LNCAP (cell line): Measurements from ENCODE around the gene MAP2K2.

Source experiments
- TF ChIP-seq, protein P1 (sequence below): fragments of 450-650 bp; IDR thresholded peaks from 2 replicates; pipeline ENCODE4 v1.5.1; 2017; ENCODE audit warnings: mild to moderate bottlenecking

Gene MAP2K2

DNA sequence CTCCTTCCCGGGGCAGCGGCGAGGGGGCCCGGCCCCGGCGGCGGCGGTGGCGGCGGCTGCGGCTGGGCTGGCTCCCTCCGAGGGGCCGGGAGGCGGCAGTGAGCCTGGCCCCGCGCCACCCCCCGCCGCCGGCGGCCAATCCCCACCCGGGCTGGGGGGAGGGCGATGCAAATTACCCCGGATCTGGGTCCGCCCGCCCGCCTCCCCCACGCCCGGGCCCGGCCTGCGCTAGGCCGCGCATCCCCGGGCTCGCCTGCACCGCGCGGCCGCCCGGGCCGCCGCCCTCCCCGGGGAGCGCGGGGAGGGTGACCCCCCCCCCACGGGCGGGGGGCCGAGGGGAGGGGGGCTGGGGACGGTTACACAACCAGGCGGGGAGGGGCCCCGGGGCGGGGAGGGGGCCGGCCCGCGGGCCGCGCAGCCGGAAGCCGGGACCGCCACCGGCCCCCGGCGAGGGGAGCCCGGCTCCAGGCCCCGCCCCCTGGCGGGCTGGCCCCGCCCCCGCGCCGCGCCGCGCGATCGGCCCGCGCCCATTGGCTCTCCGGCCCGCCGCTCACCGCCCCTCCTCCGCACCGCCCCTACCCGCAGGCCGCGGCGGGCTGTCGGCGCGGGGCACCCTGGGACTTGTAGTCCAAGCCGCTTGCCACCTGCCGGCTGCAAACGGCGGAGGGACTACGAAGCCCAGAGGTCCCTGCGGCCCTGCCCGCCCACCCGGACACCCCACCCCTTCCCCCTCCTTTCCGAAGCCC, 58.3 kb downstream of the MAP2K2 start:
- TF ChIP-seq, protein P1, sequence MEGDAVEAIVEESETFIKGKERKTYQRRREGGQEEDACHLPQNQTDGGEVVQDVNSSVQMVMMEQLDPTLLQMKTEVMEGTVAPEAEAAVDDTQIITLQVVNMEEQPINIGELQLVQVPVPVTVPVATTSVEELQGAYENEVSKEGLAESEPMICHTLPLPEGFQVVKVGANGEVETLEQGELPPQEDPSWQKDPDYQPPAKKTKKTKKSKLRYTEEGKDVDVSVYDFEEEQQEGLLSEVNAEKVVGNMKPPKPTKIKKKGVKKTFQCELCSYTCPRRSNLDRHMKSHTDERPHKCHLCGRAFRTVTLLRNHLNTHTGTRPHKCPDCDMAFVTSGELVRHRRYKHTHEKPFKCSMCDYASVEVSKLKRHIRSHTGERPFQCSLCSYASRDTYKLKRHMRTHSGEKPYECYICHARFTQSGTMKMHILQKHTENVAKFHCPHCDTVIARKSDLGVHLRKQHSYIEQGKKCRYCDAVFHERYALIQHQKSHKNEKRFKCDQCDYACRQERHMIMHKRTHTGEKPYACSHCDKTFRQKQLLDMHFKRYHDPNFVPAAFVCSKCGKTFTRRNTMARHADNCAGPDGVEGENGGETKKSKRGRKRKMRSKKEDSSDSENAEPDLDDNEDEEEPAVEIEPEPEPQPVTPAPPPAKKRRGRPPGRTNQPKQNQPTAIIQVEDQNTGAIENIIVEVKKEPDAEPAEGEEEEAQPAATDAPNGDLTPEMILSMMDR: no peak

DNA sequence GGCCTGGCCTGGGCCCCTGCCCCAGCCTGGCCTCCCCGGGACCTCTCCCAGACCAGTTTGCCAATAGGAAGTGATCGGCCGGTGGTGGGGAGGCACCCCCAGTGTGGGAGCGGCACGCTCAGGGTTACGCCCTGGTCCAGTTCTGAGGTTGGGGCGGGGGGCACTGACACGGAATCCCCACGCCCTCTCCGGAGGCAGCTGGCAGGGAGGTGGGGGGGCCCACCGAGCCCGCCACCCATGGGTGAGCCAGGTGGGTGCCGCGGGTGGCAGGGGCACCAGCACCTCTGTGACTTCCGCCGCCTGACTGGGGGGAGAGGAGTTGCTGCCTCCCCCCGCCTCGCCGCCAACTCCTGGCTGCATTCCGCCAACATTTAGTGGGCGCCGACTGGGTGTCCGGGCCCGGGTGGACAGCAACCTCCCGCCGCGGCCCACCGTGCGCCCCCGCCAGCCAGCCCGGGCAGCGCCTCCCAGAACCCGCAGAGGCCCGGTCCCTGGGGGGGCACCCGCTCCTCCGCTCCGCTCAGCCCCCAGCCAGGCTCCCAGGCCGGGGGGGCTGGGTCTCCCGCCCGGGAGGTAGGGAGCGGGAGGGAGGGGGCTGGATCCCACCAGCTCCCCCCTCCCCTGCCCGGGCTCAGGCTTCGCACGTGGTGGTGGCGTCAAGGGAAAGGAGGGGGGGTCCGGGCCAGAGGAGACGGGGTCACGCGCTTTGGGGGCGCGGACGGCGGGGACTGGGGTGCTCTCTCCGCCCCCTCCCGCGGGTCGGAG, 59.2 kb downstream of the MAP2K2 start:
- TF ChIP-seq, protein P1: no peak

DNA sequence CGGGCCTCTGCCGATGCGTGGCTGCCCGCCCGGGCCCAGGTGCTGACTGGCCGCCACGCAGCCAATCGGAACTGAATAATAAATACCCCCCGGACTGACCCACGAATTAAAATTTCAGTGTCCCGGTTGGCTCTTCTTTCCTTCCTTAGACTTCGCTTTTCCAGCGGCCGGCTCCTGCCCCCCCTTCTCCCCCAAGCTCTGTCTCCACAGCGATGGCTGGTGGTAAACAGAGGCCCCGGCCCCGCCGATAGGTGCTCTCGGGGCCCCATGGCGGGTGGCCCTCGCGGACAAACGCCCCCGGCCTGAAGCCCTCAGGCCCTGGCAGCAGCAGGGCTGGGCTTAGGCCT, 59.8 kb downstream of the MAP2K2 start:
- TF ChIP-seq, protein P1: no peak

DNA sequence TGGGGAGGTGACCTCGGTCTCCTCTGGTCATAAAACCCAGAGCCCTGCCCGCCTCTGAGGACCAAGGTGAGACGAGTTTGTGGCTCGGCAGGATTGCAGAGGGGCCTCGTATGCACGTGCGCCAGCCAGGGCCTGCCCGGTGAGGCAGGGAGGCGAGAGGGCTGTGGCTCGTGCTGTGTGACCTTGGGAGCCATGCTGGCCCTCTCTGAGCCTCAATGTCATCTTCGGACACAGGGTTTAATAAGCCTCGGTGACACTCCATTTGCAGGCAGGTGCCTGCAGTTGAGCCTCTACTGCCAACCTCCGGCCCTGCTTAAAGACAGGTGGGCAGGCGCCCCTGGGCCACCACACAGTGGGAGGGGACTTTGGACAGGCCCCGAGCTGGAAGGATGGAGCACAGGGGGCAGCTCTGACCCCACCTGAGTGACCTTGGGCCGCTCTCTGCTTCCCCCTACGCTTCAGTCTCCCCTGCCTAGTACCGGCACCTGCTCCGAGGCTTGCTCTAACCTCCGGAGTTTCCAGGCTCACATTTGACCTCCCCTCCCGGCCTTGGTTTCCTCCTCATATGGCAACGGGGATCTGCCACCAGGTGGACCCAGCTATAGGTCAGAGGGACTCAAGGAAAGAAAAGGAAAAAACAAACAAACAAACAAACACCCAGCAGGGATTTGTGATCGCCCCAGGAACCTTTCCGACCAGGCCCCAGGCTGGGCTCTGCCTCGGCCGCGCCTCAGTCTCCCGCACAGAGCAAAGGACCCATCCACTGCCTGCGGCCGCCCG, 60.4 kb downstream of the MAP2K2 start:
- TF ChIP-seq, protein P1: peak; percentile 27; the same call in 1 of the 2 replicates

DNA sequence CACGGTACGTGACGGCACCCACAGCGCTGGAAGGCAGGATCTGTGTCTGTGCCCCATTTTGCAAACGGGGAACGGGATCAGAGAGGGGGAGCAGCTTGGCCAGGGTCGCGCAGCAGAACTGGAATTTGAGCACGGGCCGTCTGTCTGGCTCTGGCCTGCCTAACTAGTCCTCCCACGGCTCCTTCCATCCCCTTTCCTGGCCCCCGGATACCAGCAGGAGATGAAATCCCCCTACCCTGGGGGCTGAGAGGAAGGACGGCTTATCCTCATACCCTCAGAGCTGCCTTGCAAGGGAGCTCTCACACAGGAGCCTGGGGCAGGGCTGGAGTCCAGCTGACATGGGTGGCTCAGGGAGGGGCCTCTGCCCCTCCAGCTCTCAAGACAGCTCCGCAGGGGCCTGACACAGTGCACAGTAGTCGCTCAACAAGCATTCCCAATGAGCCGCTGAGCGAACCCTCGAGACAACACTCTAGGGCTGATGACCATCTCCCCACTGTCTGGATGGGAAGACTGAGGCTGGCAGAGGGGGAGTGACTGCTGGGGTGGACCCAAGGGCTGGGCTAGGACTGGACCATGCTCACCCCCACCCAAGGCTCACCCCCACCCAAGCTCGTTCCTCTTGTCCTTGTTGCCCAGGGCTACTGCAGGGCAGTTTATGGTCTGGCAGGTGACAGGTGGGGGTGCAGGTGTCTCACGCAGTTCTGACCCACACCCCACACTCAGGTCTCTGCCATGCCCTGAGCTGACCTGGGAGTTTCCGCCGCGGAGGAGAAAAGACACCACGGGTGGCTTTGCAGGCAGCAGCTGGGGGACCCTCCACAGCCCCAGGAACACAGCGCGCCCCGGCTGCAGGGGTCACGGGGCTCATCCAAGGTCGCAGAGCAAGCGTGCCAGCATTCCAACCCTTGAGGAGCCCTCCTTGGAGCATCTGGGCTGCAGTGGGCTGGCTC, 61.2 kb downstream of the MAP2K2 start:
- TF ChIP-seq, protein P1: no peak

DNA sequence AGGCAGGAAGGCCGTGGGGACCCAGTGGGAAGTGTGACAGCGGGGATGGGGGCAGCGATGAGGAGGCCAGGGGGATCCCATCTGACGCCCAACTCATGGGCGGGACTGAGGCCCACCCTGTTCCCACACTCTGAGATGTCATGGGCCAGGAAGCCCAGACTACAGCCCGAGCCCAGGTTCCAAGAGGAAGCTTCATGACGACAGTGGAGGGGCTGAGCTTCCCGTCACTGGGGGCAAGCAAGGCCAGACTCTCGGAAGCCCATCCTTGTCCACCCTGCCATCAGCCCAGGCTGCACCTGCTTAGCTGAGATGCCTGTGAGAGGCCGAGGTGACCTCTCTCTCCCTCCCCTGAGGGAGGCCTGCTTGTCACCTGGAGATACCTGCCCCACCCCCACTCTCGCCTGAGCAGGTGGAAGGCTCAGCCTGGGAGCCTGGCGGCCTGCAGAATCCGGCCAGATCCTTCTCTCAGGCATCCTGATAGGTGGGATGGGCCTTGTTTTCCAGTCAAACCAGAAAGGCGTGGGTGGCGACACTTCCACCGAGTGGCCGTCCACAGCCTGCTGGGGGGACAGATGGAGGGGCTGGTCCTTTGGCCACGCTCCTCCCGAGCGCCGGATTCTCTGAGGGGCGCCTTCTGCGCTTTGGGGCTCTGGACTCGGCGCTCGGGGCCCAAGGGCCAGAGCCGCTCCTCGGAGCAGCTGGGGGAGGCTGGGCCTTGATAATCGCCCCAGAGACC, 62.1 kb downstream of the MAP2K2 start:
- TF ChIP-seq, protein P1: no peak
